Erythroblast (primary cell): ENCODE results near the gene CRABP2.

ENCODE experiments used
- GATA1 ChIP-seq: IDR thresholded peaks from 2 replicates; pipeline ENCODE4 v1.6.1; 2011; ENCODE audit warnings: low read depth, mild to moderate bottlenecking, control low read depth, low read length, moderate library complexity
- POLR2A ChIP-seq: IDR thresholded peaks from 2 replicates; pipeline ENCODE4 v1.6.1; 2011; ENCODE audit warnings: mild to moderate bottlenecking, low read length

GRCh38 chr1:156652992-156653355, 52.4 kb downstream of the CRABP2 start:
- TF ChIP-seq POLR2A (no peak), GATA1 (no peak)
